ENCODE data around the gene KIRREL1.

KIRREL1 gene

GRCh38 chr1:158077411-158078256, 84.2 kb downstream of the KIRREL1 start:
- DNase-seq (no peak), ATAC-seq (no peak)
- no peak overlapping the region for H3K27ac Mint-ChIP-seq
- no peaks in the 10 kb centered on the region for H3K36me3 Mint-ChIP-seq (ENCODE audit: low read depth)
- H3K4me1 Mint-ChIP-seq: no peaks in the 10 kb centered on the region
- H3K4me3 Mint-ChIP-seq: no peak overlapping the region
- no peaks in the 10 kb centered on the region for H3K27me3 Mint-ChIP-seq
- H3K9me3 Mint-ChIP-seq: no peaks in the 10 kb centered on the region

- no peaks in the 10 kb centered on the region for H3K4me1 Mint-ChIP-seq
- DNase-seq (no peak), ATAC-seq (no peak)
- no peak overlapping the region for H3K27ac Mint-ChIP-seq
- no peaks in the 10 kb centered on the region for H3K36me3 Mint-ChIP-seq (ENCODE audit: low read depth)
- H3K4me3 Mint-ChIP-seq: no peak overlapping the region
- H3K27me3 Mint-ChIP-seq: no peaks in the 10 kb centered on the region
- no peaks in the 10 kb centered on the region for H3K9me3 Mint-ChIP-seq
Measured at GRCh38 chr1:158078569-158079080, 85.2 kb downstream of the KIRREL1 start.

- no peaks in the 10 kb centered on the region for H3K27me3 Mint-ChIP-seq
- no peak overlapping the region for H3K4me3 Mint-ChIP-seq
Measured at GRCh38 chr1:158080066-158080465, 86.6 kb downstream of the KIRREL1 start.

GRCh38 chr1:158084336-158084735, 90.9 kb downstream of the KIRREL1 start:
- no peaks in the 10 kb centered on the region for H3K4me1 Mint-ChIP-seq
- no peaks in the 10 kb centered on the region for H3K36me3 Mint-ChIP-seq (ENCODE audit: low read depth)
- no peaks in the 10 kb centered on the region for H3K27me3 Mint-ChIP-seq
- no peak overlapping the region for H3K4me3 Mint-ChIP-seq
- no peak for ATAC-seq
- no peaks in the 10 kb centered on the region for H3K9me3 Mint-ChIP-seq
- DNase-seq: no peak
- H3K27ac Mint-ChIP-seq: no peak overlapping the region

More at GRCh38 chr1:158080066-158080465, 86.6 kb downstream of the KIRREL1 start:
- DNase-seq (no peak), ATAC-seq (no peak)
- H3K4me1 Mint-ChIP-seq: no peaks in the 10 kb centered on the region
- H3K9me3 Mint-ChIP-seq: no peaks in the 10 kb centered on the region
- no peaks in the 10 kb centered on the region for H3K36me3 Mint-ChIP-seq (ENCODE audit: low read depth)
- H3K27ac Mint-ChIP-seq: no peak overlapping the region

- no peaks in the 10 kb centered on the region for H3K36me3 Mint-ChIP-seq (ENCODE audit: low read depth)
- no peaks in the 10 kb centered on the region for H3K4me1 Mint-ChIP-seq
- DNase-seq: no peak
- no peaks in the 10 kb centered on the region for H3K9me3 Mint-ChIP-seq
- peaks cover under 1% of the 10 kb centered on the region for H3K27me3 Mint-ChIP-seq
- no peak overlapping the region for H3K27ac Mint-ChIP-seq
- no peak overlapping the region for H3K4me3 Mint-ChIP-seq
- no peak for ATAC-seq
Measured at GRCh38 chr1:158084747-158085146, 91.3 kb downstream of the KIRREL1 start.

- H3K27me3 Mint-ChIP-seq: peaks cover 2% of the 10 kb centered on the region
- no peak overlapping the region for H3K27ac Mint-ChIP-seq
- no peak overlapping the region for H3K4me3 Mint-ChIP-seq
- no peaks in the 10 kb centered on the region for H3K9me3 Mint-ChIP-seq
- DNase-seq: peak; percentile 32
- H3K36me3 Mint-ChIP-seq (ENCODE audit: low read depth): no peaks in the 10 kb centered on the region
- ATAC-seq: peak; percentile 65
- no peaks in the 10 kb centered on the region for H3K4me1 Mint-ChIP-seq
Measured at GRCh38 chr1:158087320-158087927, 94.0 kb downstream of the KIRREL1 start.

- no peak for ATAC-seq
- Mint-ChIP-seq H3K27ac (no peak overlapping the region), H3K36me3 (ENCODE audit: low read depth) (no peaks in the 10 kb centered on the region), H3K4me3 (no peak overlapping the region), H3K4me1 (no peaks in the 10 kb centered on the region), H3K9me3 (no peaks in the 10 kb centered on the region), H3K27me3 (peaks cover 2% of the 10 kb centered on the region)
- no peak for DNase-seq
Measured at GRCh38 chr1:158089476-158089875, 96.0 kb downstream of the KIRREL1 start.

GRCh38 chr1:158089925-158090637, 96.6 kb downstream of the KIRREL1 start:
- DNase-seq (no peak), ATAC-seq (no peak)
- no peaks in the 10 kb centered on the region for H3K9me3 Mint-ChIP-seq
- no peaks in the 10 kb centered on the region for H3K36me3 Mint-ChIP-seq (ENCODE audit: low read depth)
- no peak overlapping the region for H3K27ac Mint-ChIP-seq
- no peaks in the 10 kb centered on the region for H3K4me1 Mint-ChIP-seq
- peaks cover 2% of the 10 kb centered on the region for H3K27me3 Mint-ChIP-seq
- no peak overlapping the region for H3K4me3 Mint-ChIP-seq

- H3K36me3 Mint-ChIP-seq (ENCODE audit: low read depth): no peaks in the 10 kb centered on the region
- no peak for ATAC-seq
Measured at GRCh38 chr1:158093376-158093775, 99.9 kb downstream of the KIRREL1 start.

GRCh38 chr1:158094571-158094970, 101.1 kb downstream of the KIRREL1 start:
- H3K27ac Mint-ChIP-seq: no peak overlapping the region
- ATAC-seq: no peak
- no peak overlapping the region for H3K4me3 Mint-ChIP-seq
- peaks cover 2% of the 10 kb centered on the region for H3K27me3 Mint-ChIP-seq
- no peak for DNase-seq
- no peaks in the 10 kb centered on the region for H3K36me3 Mint-ChIP-seq (ENCODE audit: low read depth)
- H3K4me1 Mint-ChIP-seq: no peaks in the 10 kb centered on the region
- H3K9me3 Mint-ChIP-seq: no peaks in the 10 kb centered on the region

More at GRCh38 chr1:158093376-158093775, 99.9 kb downstream of the KIRREL1 start:
- no peaks in the 10 kb centered on the region for H3K4me1 Mint-ChIP-seq
- no peak overlapping the region for H3K27ac Mint-ChIP-seq
- H3K27me3 Mint-ChIP-seq: peaks cover 2% of the 10 kb centered on the region
- no peak for DNase-seq
- H3K4me3 Mint-ChIP-seq: no peak overlapping the region
- H3K9me3 Mint-ChIP-seq: no peaks in the 10 kb centered on the region

- Mint-ChIP-seq H3K9me3 (no peaks in the 10 kb centered on the region), H3K4me3 (no peak overlapping the region), H3K27me3 (no peaks in the 10 kb centered on the region), H3K27ac (no peak overlapping the region), H3K36me3 (ENCODE audit: low read depth) (no peaks in the 10 kb centered on the region), H3K4me1 (no peaks in the 10 kb centered on the region)
- DNase-seq (peak; percentile 30), ATAC-seq (peak; percentile 57)
Measured at GRCh38 chr1:158095737-158096335, 102.4 kb downstream of the KIRREL1 start.

GRCh38 chr1:158098256-158098655, 104.8 kb downstream of the KIRREL1 start:
- DNase-seq (no peak), ATAC-seq (no peak)
- Mint-ChIP-seq H3K4me1 (peaks cover 8% of the 10 kb centered on the region), H3K9me3 (no peaks in the 10 kb centered on the region), H3K27ac (no peak overlapping the region), H3K4me3 (no peak overlapping the region), H3K27me3 (no peaks in the 10 kb centered on the region), H3K36me3 (ENCODE audit: low read depth) (no peaks in the 10 kb centered on the region)

GRCh38 chr1:158099185-158099584, 105.7 kb downstream of the KIRREL1 start:
- no peak for DNase-seq
- Mint-ChIP-seq H3K9me3 (no peaks in the 10 kb centered on the region), H3K36me3 (ENCODE audit: low read depth) (no peaks in the 10 kb centered on the region), H3K4me3 (no peak overlapping the region), H3K27me3 (no peaks in the 10 kb centered on the region), H3K4me1 (peaks cover 8% of the 10 kb centered on the region), H3K27ac (no peak overlapping the region)
- ATAC-seq: no peak

- H3K36me3 Mint-ChIP-seq (ENCODE audit: low read depth): no peaks in the 10 kb centered on the region
- DNase-seq: no peak
- H3K4me1 Mint-ChIP-seq: peaks cover 8% of the 10 kb centered on the region
- no peaks in the 10 kb centered on the region for H3K27me3 Mint-ChIP-seq
- H3K9me3 Mint-ChIP-seq: no peaks in the 10 kb centered on the region
- no peak overlapping the region for H3K4me3 Mint-ChIP-seq
- ATAC-seq: no peak
- H3K27ac Mint-ChIP-seq: no peak overlapping the region
Measured at GRCh38 chr1:158100498-158100897, 107.1 kb downstream of the KIRREL1 start.

Measured in activated naive CD8-positive, alpha-beta T cell treated with anti-CD3 and anti-CD28 coated beads, Interleukin-2, amount 50 U/mL, for 24 hours (primary cell).